ENCODE data around the gene ARL10. TPM values are rescaled to one million over a fixed set of nuclear protein-coding genes. Genes with fewer than 3 reads are reported as not detected.

Gene ARL10
- total RNA-seq, 1 donor from 2014 or later = 14.3 TPM

- DNase-seq (ENCODE audit: low read depth) (no peak), FAIRE-seq (no peak)
- Histone ChIP-seq H3K36me3 (ENCODE audit: insufficient read depth, low read length) (peaks cover 2% of the 10 kb centered on the region), H3K4me2 (ENCODE audit: low read length) (no peak overlapping the region), H3K27me3 (ENCODE audit: insufficient read depth, low read length) (no peaks in the 10 kb centered on the region), H2AFZ (ENCODE audit: low read depth, low read length) (no peak overlapping the region), H3K79me2 (ENCODE audit: insufficient read depth, low read length) (peaks cover 14% of the 10 kb centered on the region), H3K4me1 (ENCODE audit: insufficient read depth, low read length) (no peaks in the 10 kb centered on the region), H3K9me3 (ENCODE audit: insufficient read depth, low read depth, low read length) (no peaks in the 10 kb centered on the region), H3K4me3 (ENCODE audit: insufficient read depth, low read depth, low read length) (no peak overlapping the region), H4K20me1 (ENCODE audit: insufficient read depth, low read length) (peaks cover 46% of the 10 kb centered on the region), H3K9ac (ENCODE audit: low read length) (no peak overlapping the region), H3K27ac (ENCODE audit: low read depth, low read length) (no peak overlapping the region)
- Mint-ChIP-seq H3K9me3 (ENCODE audit: unreplicated experiment) (no peaks in the 10 kb centered on the region), H3K4me3 (ENCODE audit: unreplicated experiment) (no peak overlapping the region), H3K27me3 (ENCODE audit: low read depth, unreplicated experiment) (no peaks in the 10 kb centered on the region), H3K4me1 (ENCODE audit: low read depth, unreplicated experiment) (peaks cover 20% of the 10 kb centered on the region), H3K27ac (ENCODE audit: unreplicated experiment) (no peak overlapping the region), H3K36me3 (ENCODE audit: low read depth, unreplicated experiment) (peaks cover 18% of the 10 kb centered on the region)
- TF ChIP-seq, protein P1, sequence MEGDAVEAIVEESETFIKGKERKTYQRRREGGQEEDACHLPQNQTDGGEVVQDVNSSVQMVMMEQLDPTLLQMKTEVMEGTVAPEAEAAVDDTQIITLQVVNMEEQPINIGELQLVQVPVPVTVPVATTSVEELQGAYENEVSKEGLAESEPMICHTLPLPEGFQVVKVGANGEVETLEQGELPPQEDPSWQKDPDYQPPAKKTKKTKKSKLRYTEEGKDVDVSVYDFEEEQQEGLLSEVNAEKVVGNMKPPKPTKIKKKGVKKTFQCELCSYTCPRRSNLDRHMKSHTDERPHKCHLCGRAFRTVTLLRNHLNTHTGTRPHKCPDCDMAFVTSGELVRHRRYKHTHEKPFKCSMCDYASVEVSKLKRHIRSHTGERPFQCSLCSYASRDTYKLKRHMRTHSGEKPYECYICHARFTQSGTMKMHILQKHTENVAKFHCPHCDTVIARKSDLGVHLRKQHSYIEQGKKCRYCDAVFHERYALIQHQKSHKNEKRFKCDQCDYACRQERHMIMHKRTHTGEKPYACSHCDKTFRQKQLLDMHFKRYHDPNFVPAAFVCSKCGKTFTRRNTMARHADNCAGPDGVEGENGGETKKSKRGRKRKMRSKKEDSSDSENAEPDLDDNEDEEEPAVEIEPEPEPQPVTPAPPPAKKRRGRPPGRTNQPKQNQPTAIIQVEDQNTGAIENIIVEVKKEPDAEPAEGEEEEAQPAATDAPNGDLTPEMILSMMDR (IDR thresholded peaks at IDR 0.05; ENCODE audit: insufficient read depth, low read depth, low read length) = no peak
- TF ChIP-seq EZH2 (IDR thresholded peaks at IDR 0.05; ENCODE audit: insufficient read depth, low read length) = no peak
Observed at GRCh38 chr5:176409765-176410164, 44.5 kb downstream of the ARL10 start.

DNA sequence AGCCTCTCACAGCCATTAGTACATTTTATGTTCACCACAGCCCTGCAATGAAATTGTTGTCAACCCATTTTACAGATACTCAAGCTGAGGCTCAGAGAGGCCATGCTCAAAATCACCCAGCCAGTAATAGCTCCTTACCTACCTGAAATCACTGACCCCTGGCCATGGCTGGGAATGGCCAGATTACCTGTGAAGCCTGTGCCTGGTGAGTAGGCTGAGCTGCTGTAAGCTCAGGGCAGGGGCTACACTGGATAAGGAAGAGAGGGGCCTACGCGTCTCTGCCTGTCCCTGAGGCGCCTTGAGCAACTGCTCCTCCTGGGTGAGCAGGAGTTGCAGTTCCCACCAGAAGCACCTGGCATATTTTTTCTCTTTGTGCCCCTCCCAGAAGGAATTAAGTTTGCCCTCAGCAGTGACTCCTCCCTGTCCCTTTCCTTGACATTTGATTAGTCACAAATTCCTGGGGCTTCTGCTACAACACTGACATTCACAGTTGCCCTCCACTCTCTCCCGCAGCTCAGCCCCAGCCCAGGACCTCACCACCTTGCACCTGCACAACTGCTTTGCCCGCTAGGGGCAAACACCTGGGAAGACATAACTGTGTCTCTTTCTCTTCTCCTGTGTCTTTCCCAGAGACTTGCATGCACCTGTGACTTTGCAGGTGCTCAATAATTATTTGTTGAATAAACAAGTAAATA lies 45.3 kb downstream of the ARL10 start:
- Mint-ChIP-seq H3K27ac (ENCODE audit: unreplicated experiment) (no peak overlapping the region), H3K4me3 (ENCODE audit: unreplicated experiment) (peak overlapping the region; percentile 36), H3K36me3 (ENCODE audit: low read depth, unreplicated experiment) (peaks cover 18% of the 10 kb centered on the region), H3K27me3 (ENCODE audit: low read depth, unreplicated experiment) (no peaks in the 10 kb centered on the region), H3K9me3 (ENCODE audit: unreplicated experiment) (no peaks in the 10 kb centered on the region), H3K4me1 (ENCODE audit: low read depth, unreplicated experiment) (peaks cover 20% of the 10 kb centered on the region)
- FAIRE-seq (no peak), DNase-seq (ENCODE audit: low read depth) (no peak)
- no peak for TF ChIP-seq EZH2 (IDR thresholded peaks at IDR 0.05; ENCODE audit: insufficient read depth, low read length)
- TF ChIP-seq, protein P1 (IDR thresholded peaks at IDR 0.05; ENCODE audit: insufficient read depth, low read depth, low read length) = no peak
- peaks cover 22% of the 10 kb centered on the region for H3K79me2 ChIP-seq (ENCODE audit: insufficient read depth, low read length)
- no peaks in the 10 kb centered on the region for H3K27me3 ChIP-seq (ENCODE audit: insufficient read depth, low read length)
- no peak overlapping the region for H2AFZ ChIP-seq (ENCODE audit: low read depth, low read length)
- no peak overlapping the region for H3K9ac ChIP-seq (ENCODE audit: low read length)
- peaks cover 2% of the 10 kb centered on the region for H3K36me3 ChIP-seq (ENCODE audit: insufficient read depth, low read length)
- no peak overlapping the region for H3K27ac ChIP-seq (ENCODE audit: low read depth, low read length)
- peaks cover 53% of the 10 kb centered on the region for H4K20me1 ChIP-seq (ENCODE audit: insufficient read depth, low read length)
- H3K4me2 ChIP-seq (ENCODE audit: low read length) = no peak overlapping the region
- H3K4me1 ChIP-seq (ENCODE audit: insufficient read depth, low read length) = peaks cover 2% of the 10 kb centered on the region
- H3K9me3 ChIP-seq (ENCODE audit: insufficient read depth, low read depth, low read length) = no peaks in the 10 kb centered on the region
- no peak overlapping the region for H3K4me3 ChIP-seq (ENCODE audit: insufficient read depth, low read depth, low read length)

Data from astrocyte (in vitro differentiated cells and primary cell).